Stimulated activated CD4-positive, alpha-beta T cell treated with anti-CD3 and anti-CD28 coated beads, Interleukin-15, amount 100 ng/mL, for 48 hours (primary cell): Measurements from ENCODE around the gene RIPK1.
"Not testable (repeated sequence)": the region's sequence is repeated elsewhere in the genome, so short reads cannot be mapped to it uniquely, and the experiment has no call there.

Experiments
- DNase-seq, 2 donors: peaks; one replicate each; pipeline ENCODE4 v3.0.0-alpha.2; 2020; ENCODE audit warnings: low read depth in 2 of 2

RIPK1 gene

GRCh38 chr6:3136292-3137011 is 68.2 kb downstream of the RIPK1 start:
- DNase-seq = no peak

DNA sequence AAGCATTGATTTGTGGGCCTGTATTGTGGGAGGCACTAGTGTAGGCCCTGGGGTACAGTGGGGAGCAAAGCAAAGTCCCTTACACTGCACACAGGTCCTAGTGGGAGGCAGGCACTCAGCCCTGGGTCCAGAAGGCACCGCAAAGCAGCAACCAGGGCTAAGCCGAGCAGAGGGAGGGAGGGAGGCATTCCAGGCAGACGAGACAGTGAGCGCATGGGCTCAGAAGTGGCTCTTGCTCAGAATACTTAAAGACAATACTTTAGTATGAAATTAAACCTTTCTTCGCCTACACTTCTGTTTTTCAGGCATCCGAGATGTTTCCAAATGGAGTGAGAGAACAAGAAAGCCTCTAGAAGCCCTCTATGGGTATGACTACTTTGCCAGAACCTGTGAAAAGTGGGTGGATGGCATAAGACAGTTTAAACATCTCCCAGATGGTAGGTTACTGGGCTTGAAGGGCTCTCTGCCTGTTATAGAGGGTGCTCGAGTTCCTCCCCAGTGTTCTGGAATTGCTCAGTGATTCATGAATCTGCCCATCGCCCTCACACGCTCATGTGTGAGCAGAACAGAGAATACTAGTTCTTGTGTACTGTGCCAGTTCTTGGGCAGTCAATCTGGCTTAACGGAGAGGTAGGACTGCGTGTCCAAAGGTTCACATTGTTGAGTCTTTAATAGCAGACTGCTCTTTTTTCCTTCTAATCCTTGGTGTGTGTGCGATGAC is 68.9 kb downstream of the RIPK1 start:
- no peak for DNase-seq

DNA sequence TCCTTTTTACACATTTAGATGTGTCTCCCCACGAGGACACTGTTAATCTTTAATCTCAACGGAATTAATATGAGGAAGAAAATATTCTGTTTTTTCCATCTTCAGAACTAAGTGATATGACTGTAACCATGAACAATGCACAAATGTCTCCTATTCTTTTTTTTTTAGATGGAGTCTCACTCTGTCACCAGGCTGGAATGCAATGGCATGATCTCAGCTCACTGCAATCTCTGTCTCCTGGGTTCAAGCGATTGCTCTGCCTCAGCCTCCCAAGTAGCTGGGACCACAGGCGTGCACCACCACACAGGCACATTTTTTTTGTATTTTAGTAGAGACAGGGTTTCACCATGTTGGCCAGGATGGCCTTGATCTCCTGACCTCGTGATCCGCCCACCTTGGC is 69.6 kb downstream of the RIPK1 start:
- not testable (repeated sequence) for DNase-seq

GRCh38 chr6:3138341-3138740 is 70.0 kb downstream of the RIPK1 start:
- DNase-seq = no peak

- no peak for DNase-seq
These were observed 71.0 kb downstream of the RIPK1 start for GRCh38 chr6:3139090-3139903.

- DNase-seq = no peak
These were observed 71.9 kb downstream of the RIPK1 start for GRCh38 chr6:3140201-3140600.

DNA sequence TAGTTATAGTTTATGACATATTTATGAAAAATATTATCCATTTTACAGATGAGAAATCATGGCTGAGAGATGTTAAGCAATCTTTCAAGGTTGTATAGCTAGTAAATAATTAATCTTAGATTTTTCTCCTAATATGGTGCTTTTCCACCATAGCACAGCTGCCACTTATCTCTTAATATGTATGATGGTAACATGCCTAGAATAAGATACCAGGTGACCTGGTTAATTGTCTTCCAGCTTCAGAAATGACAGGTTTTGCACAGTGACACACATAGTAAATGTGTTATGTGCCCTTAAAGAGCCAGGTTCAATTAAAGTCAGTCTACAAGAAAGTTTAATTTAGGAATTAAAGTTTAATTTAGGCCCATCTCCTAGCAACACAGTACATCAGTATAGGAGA is 74.2 kb downstream of the RIPK1 start:
- no peak for DNase-seq

DNA sequence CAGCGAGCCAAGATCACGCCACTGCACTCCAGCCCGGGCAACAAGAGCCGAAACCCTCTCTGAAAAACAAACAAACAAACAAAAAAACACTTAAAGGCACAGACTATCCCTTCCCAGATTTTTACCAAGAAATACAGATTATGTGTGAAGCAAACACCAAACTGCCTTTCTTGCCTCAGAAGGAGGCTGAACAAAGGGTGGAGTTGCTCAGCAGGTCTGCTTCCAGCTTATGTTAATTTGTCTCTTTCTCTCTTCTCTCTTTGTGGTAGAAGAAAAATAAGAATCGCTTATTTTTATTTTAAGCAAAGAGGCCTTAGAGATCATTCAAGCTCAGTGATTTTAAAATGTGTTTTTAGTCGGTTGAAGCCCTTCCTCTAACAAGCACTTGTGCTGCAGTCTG is 74.9 kb downstream of the RIPK1 start:
- no peak for DNase-seq

GRCh38 chr6:3144571-3144970 is 76.3 kb downstream of the RIPK1 start:
- no peak for DNase-seq

- no peak for DNase-seq
These were observed 79.8 kb downstream of the RIPK1 start for GRCh38 chr6:3147914-3148757.

DNA sequence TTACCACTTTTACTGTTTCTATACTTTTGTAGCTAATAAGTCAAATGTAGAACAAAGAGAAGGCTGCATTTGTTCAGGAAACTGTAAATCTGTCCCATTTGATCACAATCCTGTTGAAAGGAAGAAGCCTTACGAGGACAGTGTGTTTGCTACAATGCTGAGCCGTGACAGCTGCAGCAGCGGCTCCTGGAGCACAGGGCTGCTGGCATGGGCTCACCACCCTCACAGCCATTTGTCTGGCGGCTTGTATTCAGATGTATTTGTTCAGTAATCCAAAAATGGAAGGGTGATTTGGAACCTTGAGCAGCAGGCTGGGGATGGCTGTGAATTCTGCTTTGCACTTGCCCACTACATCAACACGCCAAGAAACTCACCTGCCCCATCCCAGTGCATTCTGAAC is 83.4 kb downstream of the RIPK1 start:
- DNase-seq = no peak

- DNase-seq = no peak
These were observed 84.4 kb downstream of the RIPK1 start for GRCh38 chr6:3152689-3153088.

DNA sequence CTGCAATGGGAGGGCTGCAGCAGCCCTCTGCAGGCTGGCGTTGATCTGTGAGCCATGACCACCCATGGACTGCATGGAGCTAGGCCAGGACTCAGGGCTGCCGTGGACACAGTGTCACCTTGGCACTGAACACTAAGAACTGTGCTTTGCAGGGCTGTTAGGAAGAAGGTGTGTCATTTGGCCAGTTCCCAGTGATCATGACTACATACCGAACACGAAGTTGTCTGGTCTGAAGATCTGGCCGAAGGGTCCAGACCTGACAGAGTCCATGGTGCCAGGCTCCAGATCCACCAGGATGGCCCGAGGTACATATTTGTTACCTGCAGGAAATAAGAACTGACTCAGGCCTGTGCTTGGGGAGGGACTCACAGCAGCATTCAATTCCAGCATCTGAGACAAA is 87.1 kb downstream of the RIPK1 start:
- not testable (repeated sequence) for DNase-seq

- DNase-seq = not testable (repeated sequence)
These were observed 88.2 kb downstream of the RIPK1 start for GRCh38 chr6:3156184-3157130.

- DNase-seq = peak; percentile 45 to 72
These were observed 89.0 kb downstream of the RIPK1 start, which contains the start of gene TUBB2A for GRCh38 chr6:3157131-3157933. TSS of gene TUBB2A (minus strand) at chr6:3157544. CDS start at chr6:3157463, 81 bp downstream.

- peak in 1 of 2 donors; percentile 32 for DNase-seq
These were observed 91.8 kb downstream of the RIPK1 start for GRCh38 chr6:3159805-3160781.

GRCh38 chr6:3162067-3162497 is 93.8 kb downstream of the RIPK1 start:
- no peak for DNase-seq

- peak in 1 of 2 donors; percentile 36 for DNase-seq
These were observed 94.4 kb downstream of the RIPK1 start for GRCh38 chr6:3162565-3163247.
